OCI-LY7 (cell line): Measurements from ENCODE around the gene GJA5.

Experiments
- EZH2phosphoT487 ChIP-seq: fragments of 200-600 bp; sonication (generic); IDR thresholded peaks from 2 replicates; pipeline ENCODE4 v1.6.1; 2018; ENCODE audit warnings: low read depth, borderline replicate concordance, mild to moderate bottlenecking, mixed run types, antibody characterized with exemption, low read length, moderate library complexity, mixed read lengths
- TF ChIP-seq, protein P1 (sequence below): fragments of 200-600 bp; sonication (generic); conservative IDR thresholded peaks from 2 replicates; pipeline ENCODE4 v1.5.1; 2014; ENCODE audit warnings: mild to moderate bottlenecking, antibody characterized with exemption, low read length, moderate library complexity, mixed read lengths

DNA sequence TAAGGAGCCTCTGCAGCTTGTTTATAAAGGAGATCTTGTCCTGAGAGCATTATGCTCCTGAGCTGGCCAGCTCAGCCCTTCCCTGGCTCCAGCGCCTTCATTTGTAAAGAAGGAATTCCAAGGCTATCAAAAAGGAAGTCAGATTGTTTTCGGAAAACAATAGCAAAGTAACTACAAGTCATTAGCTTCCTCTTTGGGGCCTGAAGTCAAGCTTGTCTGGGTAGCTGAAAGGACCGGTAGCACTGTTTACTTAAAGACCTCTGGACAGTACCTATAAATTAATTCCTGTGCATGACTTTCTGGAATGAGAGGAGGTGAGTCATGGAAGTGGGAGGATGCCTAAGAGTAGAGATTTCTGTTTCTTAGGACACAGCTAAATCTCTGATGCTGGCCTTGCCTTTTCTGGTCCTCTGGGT lies 20.7 kb upstream of the GJA5 start:
- TF ChIP-seq, protein P1, sequence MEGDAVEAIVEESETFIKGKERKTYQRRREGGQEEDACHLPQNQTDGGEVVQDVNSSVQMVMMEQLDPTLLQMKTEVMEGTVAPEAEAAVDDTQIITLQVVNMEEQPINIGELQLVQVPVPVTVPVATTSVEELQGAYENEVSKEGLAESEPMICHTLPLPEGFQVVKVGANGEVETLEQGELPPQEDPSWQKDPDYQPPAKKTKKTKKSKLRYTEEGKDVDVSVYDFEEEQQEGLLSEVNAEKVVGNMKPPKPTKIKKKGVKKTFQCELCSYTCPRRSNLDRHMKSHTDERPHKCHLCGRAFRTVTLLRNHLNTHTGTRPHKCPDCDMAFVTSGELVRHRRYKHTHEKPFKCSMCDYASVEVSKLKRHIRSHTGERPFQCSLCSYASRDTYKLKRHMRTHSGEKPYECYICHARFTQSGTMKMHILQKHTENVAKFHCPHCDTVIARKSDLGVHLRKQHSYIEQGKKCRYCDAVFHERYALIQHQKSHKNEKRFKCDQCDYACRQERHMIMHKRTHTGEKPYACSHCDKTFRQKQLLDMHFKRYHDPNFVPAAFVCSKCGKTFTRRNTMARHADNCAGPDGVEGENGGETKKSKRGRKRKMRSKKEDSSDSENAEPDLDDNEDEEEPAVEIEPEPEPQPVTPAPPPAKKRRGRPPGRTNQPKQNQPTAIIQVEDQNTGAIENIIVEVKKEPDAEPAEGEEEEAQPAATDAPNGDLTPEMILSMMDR = no peak
- TF ChIP-seq EZH2phosphoT487 = no peak
